NCI-H1105 (cell line): ENCODE data around the gene AHCY.
"Not testable (repeated sequence)": the region's sequence is repeated elsewhere in the genome, so short reads cannot be mapped to it uniquely, and the experiment has no call there.

Experiments
- DNase-seq: peaks from one replicate; lab custom pipeline; 2025; lab: John Stamatoyannopoulos, UW

The AHCY gene

DNA sequence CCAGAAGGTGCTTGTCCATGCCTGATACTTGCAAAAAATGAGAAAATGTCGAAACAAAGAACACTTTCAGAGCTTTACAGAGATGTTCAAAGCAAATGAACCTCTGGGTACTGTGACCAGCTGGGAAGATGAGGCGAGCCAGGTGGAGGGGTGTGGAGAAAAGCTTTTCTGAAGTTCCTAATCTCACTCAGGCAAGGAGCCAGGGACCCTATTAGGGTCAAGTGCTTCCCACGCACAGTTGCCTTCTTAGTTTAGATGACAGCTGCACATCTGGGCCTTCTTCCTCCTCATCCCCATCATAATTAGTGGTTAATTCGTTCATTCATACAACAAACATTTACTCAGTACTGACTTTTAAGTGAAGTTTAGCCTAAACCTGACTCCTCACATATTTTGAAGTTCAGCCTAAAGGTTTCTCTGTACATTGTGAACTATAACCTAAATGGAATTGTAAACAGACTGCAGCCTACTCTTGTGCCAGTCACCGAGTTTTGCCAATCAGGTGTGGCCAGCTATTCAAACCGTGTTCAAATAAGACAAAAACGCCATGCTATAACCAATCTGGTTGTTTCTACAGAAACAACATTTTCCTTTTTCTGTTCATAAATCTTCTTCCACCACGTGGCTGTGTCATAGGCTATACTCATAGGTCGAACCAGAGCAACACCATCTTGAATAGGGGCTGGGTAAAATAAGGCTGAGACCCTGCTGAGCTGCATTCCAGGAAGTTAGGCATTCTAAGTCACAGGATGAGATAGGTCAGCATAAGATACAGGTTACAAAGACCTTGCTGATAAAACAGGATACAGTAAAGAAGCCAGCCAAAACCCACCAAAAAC, 19.3 kb upstream of the AHCY start:
- peak; percentile 66 for DNase-seq

DNA sequence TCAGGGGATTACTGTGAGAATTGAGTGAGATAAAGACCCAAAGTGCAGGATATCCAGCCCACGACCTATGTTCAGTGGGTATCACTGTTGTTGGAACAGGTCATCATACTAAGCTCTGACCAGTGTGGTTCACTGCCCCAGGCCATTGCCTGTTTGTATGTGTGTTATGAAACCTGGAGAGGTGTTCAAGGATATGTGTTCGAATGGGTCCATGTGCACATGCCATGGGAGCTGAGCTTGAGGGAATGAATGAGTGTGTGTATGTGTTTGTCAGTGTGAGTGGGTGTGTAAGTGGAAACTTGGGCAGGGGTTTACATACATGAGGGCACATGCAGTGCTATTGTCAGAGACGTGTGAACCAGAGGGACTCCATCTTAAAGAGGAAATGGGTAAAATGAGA, 17.7 kb upstream of the AHCY start:
- no peak for DNase-seq

DNA sequence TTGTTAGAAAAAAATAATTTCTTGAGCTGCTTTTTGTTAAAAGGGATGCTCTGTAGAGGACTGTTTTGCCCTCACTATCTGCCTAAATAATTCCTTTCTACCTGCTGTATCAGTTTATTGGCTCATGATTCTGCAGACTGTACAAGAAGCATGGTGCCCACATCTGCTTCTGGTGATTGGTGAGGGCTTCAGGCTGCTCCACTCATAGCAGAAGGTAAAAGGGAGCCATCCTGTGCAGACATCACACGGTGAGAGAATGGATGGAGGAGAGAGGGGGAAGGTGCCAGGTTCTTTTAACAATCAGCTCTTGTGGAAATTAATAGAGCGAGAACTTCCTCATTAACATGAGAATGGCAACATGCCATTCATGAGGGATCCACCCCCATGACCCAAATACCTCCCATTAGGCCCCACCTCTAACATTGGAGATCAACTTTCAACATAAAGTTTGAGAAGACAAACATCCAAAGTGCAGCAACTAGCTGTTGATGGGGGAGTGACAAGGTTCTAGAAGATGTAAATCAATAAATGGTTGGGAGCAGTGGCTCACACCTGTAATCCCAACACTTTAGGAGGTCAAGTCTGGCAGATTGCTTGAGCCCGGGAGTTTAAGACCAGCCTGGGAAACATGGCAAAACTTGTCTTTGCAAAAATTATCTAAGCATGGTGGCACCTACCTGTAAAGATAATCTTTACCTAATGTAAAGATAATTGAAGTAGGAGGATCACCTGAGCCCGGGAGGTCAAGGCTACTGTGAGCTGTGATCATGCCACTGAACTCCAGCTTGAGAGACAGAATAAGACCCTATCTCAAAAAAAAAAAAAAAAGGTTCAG, 15.7 kb upstream of the AHCY start:
- no peak for DNase-seq

DNA sequence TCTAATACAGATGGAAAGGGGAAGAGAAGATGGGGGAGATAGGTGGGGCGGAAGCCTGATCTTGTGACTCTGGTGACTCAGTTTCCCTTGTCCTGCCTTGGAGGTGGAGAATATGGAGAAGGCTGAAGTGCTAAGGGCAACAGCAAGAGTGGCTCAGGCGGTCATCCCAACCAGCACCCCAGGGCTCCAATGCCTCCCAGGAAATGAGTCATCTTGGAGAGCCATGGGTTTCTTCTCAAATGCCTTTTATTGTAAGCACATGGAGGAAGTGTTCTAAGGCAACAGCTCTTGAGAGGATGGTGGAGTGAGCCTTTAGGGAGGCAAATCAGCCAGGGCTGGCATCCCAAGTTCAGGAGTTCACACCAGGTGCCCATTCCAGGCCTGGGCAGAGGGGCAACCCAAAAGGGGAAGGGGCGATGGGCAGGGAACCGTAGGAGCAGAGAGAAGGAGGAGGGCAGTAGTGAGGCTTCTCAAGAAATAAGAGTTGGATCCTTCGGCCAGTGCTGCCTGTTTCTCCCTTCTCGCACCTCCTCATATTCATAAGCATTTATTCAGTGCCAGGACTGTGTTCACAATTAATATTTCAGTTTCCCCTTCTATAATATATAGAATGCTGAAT, 13.2 kb upstream of the AHCY start:
- no peak for DNase-seq

DNA sequence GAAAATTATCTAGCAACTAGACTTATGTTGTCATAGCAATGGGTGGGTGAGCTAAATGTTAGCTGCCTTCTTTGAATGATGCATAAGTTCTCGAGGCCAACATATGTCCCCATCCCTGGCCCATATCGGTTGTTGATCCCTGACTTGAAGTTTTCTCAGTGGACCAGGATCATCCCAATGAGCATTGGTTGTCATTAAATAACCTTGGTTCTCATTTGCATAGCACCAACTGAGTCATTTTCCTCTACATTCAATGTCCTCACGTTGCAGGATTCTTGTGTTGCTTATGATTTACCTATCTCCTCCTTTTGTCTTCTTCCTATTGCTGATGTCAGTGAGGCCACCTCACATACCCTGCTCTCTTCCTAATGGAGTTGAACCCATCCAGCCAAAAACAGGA, 12.1 kb upstream of the AHCY start:
- no peak for DNase-seq

DNA sequence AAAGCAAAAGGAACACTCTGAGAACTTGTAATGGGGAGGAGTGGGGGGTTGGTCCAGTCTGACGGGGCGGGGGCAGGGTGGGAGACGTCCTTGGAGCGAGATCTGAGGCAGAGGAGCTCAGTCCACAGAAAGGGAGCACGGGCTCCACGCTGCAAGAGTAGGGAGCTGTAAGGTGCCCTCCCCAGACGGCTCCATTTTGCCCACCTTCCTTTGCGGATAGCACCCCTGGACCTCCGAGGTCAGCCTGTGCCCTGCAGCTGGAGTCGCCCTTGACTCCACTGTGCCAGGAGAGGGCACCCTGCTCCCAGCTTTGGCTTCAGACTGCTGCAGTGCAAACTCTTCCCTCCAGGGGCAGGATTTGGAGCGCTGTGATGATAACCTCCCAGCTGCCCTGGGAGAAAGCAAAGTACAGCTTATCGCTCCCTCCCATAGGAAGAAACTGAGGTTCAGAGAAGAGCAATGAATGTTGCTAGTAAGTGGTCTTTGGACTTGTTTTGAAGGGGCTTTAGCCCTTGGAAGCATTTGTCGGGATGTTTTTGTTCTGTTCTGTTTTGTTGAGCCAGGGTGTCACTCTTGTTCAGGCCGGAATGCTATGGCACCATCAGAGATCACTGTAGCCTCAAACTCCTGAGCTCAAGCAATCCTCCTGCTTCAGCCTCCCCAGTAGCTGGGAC, 9.5 kb upstream of the AHCY start:
- peak; percentile 88 for DNase-seq

DNA sequence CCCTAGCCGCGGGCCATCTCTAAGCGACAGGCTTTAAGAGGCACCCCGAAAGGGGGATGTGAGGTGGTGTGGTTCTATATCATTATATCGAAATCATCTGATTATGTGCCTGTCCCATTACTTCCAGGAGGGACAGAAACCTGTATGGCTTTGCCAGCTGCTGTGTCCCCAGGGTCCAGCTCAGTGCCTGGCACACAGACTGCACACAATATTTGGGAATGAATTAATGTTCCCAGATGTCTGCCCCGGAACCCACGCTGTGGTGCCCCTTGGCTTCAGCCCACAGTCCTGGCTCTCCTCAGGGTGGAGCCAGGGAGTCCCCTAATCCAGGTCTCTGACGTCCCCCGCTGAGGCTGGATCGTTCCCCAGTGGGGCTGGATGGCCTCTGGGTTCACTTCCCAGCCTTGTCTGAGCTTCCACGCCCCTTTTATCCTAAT, 8.9 kb upstream of the AHCY start:
- peak; percentile 5 for DNase-seq

DNA sequence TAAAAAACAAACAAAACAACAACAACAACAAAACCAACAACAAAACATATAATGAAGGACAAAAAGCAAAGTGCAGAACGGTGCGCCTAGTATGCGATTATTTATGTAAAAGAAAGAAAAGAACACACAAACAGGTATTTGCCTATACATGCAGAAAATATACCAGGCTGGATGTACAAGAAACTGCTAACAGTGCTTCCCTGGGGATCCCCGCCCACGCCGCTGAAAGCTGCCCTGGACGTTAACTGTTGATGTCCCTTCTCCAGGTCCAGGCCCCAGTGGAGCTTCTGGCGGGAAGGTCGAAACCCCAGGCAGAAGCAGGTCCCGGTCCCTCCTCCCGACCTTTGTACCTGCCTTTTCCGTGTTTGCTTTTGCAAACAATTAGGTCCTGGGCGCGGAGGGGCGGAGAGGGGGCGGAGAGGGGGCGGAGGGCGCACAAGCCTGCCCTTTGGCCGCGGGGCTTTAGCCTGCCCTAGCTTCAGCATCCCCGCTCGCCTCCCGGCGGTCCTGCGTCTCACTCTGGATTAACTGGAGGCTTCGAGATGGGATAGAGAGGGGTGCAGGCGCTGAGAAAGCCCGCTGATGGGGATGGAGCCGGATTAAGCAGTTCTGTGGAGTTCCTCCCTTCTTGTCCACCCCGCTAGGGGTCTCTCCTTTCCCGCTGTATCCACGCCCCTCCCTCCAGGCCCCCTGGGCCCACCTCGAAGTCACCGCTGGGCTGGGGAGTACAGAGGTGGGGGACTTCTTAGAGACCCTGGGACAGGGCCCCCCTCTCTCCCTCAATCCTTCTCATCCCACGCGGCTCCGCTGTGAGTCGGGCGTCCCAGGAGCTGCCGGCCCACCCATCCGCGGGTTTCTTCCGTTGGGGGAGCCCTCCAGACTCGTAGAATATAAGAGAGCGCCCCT, 8.2 kb upstream of the AHCY start:
- peak; percentile 20 for DNase-seq

DNA sequence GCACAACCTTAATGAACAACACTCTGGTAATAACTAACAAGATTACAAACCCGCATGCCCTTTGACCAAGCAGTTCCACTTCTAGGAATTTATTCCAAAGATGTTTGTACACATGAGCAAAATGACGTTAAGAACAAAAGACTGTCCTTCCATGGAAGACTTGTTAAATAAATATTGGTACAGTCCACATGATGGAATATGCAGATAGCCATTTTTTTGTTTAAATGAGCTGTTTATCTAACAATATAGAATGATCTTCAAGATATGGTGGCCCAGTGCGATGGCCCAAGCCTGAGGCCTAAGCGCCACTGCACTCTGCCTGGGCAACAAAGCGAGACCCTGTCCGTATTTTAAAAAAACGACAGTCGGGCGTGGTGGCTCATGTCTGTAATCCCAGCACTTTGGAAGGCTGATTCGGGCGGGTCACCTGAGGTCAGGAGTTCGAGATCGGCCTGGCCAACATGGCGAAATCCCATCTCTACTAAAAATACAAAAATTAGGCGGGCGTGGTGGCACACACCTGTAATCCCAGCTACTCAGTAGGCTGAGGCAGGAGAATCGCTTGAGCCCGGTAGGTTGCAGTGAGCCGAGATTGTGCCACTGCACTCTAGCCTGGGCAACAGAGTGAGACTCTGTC, 7.4 kb upstream of the AHCY start:
- DNase-seq: no peak

DNA sequence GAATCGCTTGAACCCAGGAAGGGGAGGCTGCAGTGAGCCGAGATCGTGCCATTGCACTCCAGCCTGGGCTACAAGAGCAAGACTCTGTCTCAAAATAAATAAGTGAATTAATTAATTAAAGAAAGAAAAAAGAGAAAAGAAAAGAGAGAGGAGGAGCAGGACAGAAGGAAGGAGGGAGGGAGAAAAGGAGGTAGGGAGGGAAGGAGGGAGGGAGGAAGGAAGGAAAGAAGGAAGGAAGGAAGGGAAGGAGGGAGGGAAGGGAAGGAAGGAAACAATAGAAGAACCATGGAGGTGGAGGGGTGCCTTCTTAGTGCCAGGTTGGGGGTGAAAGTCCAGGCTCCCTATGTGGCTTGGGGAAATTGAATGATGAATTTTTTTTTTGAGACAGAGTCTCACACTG, 6.5 kb upstream of the AHCY start:
- no peak for DNase-seq

DNA sequence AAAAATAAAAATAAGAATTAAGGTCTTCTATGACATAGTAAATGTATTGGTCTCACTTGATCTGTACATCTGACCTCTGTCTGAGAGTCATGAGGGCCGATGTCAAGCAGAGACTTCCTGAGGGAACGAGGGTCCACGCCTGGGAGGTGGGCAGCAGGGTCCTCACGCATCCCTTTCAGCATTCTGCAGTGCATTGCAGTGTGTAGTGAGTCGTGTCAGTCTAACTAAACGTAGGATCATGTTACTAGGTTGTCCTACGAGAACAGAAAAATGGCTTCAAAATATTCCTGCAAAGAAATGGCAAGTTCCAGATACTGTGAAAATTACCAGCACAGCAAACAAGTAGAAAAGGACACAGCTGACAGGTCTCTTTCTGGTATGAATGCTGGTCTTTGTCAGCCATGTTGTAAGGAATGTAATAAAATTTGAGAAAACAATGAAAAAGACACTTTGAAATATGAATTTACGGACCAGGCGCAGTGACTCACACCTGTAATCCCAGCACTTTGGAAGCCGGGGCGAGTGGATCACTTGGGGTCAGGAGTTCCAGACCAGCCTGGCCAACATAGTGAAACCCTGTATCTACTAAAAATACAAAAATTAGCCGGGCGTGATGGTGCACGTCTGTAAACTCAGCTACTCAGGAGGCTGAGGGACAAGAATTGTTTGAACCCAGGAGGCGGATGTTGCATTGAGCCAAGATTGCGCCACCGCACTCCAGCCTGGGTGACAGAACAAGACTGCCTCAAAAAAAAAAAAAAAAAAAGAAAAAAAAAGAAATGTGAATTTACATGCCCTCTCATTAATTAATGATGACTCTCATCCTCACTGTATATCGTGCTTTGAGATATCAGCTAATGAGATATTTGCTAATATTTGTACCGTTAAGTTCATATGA, 2.4 kb upstream of the AHCY start:
- no peak for DNase-seq

DNA sequence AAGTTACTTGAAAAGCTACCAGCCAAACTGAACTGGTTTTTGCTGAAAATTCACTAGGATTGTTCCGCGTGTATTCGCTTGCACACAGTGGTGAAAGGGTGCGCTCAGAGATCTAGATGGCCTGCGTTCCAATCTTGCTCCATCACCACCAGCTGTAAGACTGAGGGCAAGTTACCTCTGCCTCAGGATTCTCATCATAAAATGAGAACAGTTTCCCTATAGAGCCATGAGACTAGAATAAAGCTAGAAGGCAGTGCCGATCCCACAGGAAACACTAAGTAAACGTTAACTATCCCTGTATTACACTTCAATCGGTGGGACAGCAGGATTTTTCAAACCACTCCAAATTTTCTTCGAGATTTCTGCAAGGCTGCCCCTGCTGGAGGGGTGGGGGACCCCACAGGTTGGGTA, 838 bp downstream of the AHCY start:
- no peak for DNase-seq

DNA sequence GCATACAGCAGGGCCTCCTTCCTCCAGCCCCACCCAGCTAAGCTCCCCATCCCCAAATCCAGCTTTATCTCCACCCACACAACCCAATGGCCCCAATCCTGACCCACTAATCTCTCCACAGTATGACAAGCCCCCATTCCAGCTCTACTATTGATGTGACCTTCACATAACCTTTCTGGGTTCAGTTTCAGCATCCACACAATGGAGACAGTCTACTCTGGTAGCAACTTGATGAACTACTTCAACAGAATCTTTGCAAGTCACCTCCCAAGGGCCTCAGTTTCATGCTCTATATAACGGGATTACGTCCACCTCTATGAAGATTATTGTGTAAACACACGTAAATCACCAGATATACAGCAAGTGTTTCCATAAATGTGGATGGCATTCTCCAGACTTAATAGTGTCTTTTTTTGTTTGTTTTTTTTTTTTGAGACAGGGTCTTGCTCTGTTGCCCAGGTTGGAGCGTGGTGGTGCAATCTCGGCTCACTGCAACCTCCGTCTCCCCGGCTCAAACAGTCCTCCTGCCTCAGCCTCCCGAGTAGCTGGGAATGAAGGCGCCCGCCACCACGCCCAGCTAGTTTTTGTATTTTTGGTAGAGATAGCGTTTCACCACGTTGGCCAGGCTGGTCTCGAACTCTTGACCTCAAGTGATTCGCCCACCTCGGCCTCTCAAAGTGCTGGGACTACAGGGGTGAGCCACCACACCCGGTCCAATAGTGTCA, 1.4 kb downstream of the AHCY start:
- DNase-seq: no peak

DNA sequence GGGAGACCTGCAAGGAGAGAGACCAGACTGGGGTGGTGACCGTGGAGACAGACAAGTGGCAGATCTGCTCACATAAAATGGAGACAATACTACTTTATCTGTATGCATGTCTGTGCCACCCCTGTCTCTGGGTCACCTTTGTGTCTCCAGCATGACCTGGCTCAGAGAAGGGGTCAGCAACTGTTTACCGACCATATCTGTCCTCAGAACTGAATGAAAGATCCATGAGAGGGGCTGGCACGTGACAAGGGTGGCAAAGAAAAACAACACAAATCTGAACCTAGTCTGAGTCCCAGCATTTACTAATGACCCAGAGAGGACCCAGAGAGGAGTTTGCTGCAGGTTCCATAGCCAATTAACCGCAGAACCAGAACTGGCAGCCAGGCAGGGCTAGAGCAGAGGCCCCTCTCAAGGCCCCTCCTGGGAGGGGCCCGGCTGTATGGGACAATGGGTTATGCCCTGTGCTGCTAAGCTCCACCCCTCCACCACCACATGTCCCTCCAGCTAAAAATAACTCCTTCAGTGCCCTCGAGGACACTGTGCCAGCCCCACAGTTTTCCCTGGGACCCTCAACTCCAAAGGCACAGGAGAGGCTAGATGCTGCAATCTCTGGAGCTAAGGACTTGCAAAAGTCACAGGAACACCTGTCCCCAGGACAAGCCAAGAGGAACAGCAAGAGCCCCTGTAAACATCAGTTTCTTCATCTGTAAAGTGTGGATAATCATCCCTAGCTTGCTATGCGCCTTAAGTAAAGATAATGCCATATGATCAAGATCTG, 2.2 kb downstream of the AHCY start:
- no peak for DNase-seq

DNA sequence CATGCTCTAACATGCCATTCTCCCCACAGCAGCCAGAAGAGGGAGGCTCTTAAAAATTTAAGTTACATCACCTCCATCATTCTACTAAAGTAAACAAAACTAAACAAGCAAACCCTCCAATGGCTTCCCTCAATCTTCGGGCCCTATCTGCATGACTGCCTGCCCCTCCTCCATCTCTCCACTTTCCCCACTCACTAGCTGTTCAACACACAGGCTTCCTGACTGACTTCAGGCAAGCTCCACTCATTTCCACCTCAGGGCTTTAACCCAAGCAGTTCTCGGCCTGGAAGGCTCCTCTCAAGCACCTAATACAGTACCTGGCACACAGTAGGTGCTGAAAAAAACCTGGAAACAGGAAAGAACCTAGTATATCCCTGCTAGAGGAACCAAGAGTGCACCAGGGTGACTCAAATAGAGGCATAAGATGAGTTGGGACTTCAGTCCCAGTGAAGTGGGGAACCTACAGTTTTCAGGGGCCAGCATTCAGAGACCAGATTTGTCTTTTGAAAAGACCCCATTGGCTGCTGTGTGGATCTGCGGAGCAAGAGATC, 2.8 kb downstream of the AHCY start:
- DNase-seq: peak; percentile 8

DNA sequence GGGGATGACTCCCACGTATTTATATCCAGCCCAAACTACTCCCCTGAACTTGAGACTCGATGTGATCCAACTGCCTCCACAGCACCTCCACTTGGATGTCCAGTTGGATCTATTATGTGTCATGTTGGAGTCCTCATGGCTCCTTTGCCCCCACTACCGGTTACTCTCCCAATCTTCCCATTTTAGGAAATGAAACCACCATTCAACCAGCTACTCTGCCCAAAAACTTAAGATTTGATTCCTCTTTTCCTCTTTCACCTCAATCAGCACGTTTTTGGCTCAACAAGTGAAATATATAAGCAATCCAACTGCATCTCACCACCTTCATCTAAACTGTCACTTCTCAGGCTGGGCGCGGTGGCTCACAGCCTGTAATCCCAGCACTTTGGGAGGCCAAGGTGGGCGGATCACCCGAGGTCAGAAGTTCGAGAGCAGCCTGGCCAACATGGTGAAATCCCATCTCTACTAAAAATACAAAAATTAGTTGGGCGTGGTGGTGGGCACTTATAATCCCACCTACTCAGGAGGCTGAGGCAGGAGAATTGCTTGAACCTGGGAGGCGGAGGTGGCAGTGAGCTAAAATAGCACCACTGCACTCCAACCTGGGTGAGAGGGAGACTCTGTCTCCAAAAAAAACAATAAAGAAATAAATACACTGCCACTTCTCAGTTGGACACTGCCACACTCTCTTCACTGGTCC, 3.4 kb downstream of the AHCY start:
- DNase-seq: no peak

DNA sequence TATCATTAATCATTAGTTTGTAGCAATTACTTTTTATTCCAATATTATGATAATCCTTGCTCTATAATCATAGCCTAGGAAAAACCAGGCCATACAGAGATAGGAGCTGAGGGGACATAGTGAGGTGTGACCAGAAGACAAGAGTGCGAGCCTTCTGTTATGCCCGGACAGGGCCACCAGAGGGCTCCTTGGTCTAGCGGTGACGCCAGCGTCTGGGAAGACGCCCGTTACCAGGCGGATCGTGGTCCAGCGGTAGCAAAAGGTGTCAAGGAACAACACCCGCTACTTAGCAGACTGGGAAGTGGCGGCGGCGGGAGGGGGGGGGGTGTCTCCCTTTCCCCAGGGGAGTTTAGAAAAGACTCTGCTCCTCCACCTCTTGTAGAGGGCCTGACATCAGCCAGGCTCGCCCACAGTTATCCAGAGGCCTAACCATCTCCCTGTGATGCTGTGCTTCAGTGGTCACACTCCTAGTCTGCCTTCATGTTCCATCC, 4.8 kb downstream of the AHCY start:
- DNase-seq: not testable (repeated sequence)
